Measurements from ENCODE around the gene AREL1. TPM values are rescaled to one million over a fixed set of nuclear protein-coding genes. Genes with fewer than 3 reads are reported as not detected.

AREL1 gene
- total and polyA plus RNA-seq, 8 donors, result 26.0 to 42.6 (median 28.3) TPM

- no peak overlapping the region for H3K27ac ChIP-seq
- H3K9me3 ChIP-seq, result no peaks in the 10 kb centered on the region
- intact Hi-C loops (cut with DNase I), result no loop called here
- no peak overlapping the region for H3K4me3 ChIP-seq
- peaks cover 22 to 53% of the 10 kb centered on the region in 2 donors for H3K4me1 ChIP-seq
- H3K36me3 ChIP-seq, result peaks cover 0 to 4% of the 10 kb centered on the region in 2 donors
- no peak for DNase-seq
- ATAC-seq, result no peak
- no peaks in the 10 kb centered on the region for H3K27me3 ChIP-seq
- TF ChIP-seq CTCF (IDR thresholded peaks at IDR 0.05), result no peak
Observed at GRCh38 chr14:74710480-74710879, 2.4 kb downstream of the AREL1 start.

- DNase-seq, result no peak
- Histone ChIP-seq H3K4me3 (no peak overlapping the region), H3K27ac (no peak overlapping the region), H3K4me1 (peaks cover 9 to 23% of the 10 kb centered on the region in 2 donors), H3K27me3 (no peaks in the 10 kb centered on the region), H3K36me3 (peaks cover 0 to 4% of the 10 kb centered on the region in 2 donors), H3K9me3 (peaks cover 0 to 7% of the 10 kb centered on the region in 2 donors)
- TF ChIP-seq CTCF (IDR thresholded peaks at IDR 0.05), result no peak
- intact Hi-C loops (cut with DNase I), result no loop called here
- no peak for ATAC-seq
Observed at GRCh38 chr14:74705613-74706500, 7.0 kb downstream of the AREL1 start.

- H3K27ac ChIP-seq, result no peak overlapping the region
- peaks cover 0 to 17% of the 10 kb centered on the region in 2 donors for H3K4me1 ChIP-seq
- peaks cover 0 to 7% of the 10 kb centered on the region in 2 donors for H3K9me3 ChIP-seq
- peaks cover 0 to 4% of the 10 kb centered on the region in 2 donors for H3K36me3 ChIP-seq
- no peak overlapping the region for H3K4me3 ChIP-seq
- ATAC-seq, result no peak
- TF ChIP-seq CTCF (IDR thresholded peaks at IDR 0.05), result no peak
- intact Hi-C loops (cut with DNase I), result no loop called here
- no peak for DNase-seq
- H3K27me3 ChIP-seq, result no peaks in the 10 kb centered on the region
Observed at GRCh38 chr14:74704656-74705055, 8.2 kb downstream of the AREL1 start.

GRCh38 chr14:74703043-74703442, 9.8 kb downstream of the AREL1 start:
- peaks cover 3 to 21% of the 10 kb centered on the region in 2 donors for H3K4me1 ChIP-seq
- H3K36me3 ChIP-seq, result peaks cover 0 to 4% of the 10 kb centered on the region in 2 donors
- H3K27me3 ChIP-seq, result no peaks in the 10 kb centered on the region
- no peak for ATAC-seq
- no peak overlapping the region for H3K27ac ChIP-seq
- no peak for TF ChIP-seq CTCF (IDR thresholded peaks at IDR 0.05)
- peaks cover 0 to 7% of the 10 kb centered on the region in 2 donors for H3K9me3 ChIP-seq
- no peak overlapping the region for H3K4me3 ChIP-seq
- intact Hi-C loops (cut with DNase I), result no loop called here
- DNase-seq, result no peak

- intact Hi-C loops (cut with DNase I), result no loop called here
- no peak for ATAC-seq
- no peak overlapping the region for H3K4me3 ChIP-seq
- no peak overlapping the region for H3K27ac ChIP-seq
- no peaks in the 10 kb centered on the region for H3K27me3 ChIP-seq
- H3K4me1 ChIP-seq, result peaks cover 7 to 29% of the 10 kb centered on the region in 2 donors
- no peak for DNase-seq
- peaks cover 0 to 7% of the 10 kb centered on the region in 2 donors for H3K36me3 ChIP-seq
- peaks cover 0 to 7% of the 10 kb centered on the region in 2 donors for H3K9me3 ChIP-seq
- no peak for TF ChIP-seq CTCF (IDR thresholded peaks at IDR 0.05)
Observed at GRCh38 chr14:74702293-74702692, 10.6 kb downstream of the AREL1 start.

All from left lung (tissue), 10 donors.